GM12891 (cell line): ENCODE data around the gene TBRG4.

Experiments
- PAX5 ChIP-seq: IDR thresholded peaks from 2 replicates; pipeline ENCODE4 v1.6.1; 2011; ENCODE audit warnings: low read length, moderate library complexity, mild to moderate bottlenecking; ENCODE audit not compliant: insufficient read depth, severe bottlenecking
- POLR2A ChIP-seq: IDR thresholded peaks from 2 replicates; pipeline ENCODE4 v1.6.1; 2011; ENCODE audit warnings: low read depth, low read length, control low read depth
- POLR2AphosphoS5 ChIP-seq: IDR thresholded peaks from 2 replicates; pipeline ENCODE4 v1.6.1; 2011; ENCODE audit warnings: low read depth, low read length, control low read depth
- POU2F2 ChIP-seq: IDR thresholded peaks from 2 replicates; pipeline ENCODE4 v1.6.1; 2011; ENCODE audit warnings: low read depth, mild to moderate bottlenecking, control low read depth, low read length, moderate library complexity
- SPI1 ChIP-seq: IDR thresholded peaks from 2 replicates; pipeline ENCODE4 v1.6.1; 2011; ENCODE audit warnings: low read depth, low read length, control low read depth
- TAF1 ChIP-seq: IDR thresholded peaks from 2 replicates; pipeline ENCODE4 v1.6.1; 2011; ENCODE audit warnings: low read depth, low read length, control low read depth

GRCh38 chr7:45081670-45081974 lies 29.9 kb downstream of the TBRG4 start:
- TF ChIP-seq POLR2A (no peak), TAF1 (no peak), POLR2AphosphoS5 (no peak), SPI1 (no peak), POU2F2 (no peak), PAX5 (no peak)
